ENCODE data around the gene SMIM31.

SMIM31 gene

DNA sequence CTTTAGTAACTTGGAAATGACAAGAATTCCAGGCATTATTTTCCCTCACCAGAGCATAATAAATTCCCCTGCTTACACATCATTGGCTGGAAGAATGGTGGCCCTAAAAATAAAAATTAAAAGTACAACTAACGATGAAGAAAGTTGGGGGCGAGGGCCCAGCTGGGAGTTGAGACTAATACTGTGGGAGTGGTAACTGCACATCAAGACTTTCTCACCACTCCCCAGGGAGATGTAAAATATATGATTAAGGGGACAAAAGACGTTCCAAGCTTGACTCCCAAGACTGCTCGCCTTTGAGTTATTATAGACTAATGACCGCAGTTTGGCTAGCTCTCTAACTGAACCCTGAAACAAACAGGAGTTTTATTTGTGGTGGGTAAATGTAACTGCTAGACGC, 30.0 kb downstream of the SMIM31 start:
- DNase-seq: no peak

DNA sequence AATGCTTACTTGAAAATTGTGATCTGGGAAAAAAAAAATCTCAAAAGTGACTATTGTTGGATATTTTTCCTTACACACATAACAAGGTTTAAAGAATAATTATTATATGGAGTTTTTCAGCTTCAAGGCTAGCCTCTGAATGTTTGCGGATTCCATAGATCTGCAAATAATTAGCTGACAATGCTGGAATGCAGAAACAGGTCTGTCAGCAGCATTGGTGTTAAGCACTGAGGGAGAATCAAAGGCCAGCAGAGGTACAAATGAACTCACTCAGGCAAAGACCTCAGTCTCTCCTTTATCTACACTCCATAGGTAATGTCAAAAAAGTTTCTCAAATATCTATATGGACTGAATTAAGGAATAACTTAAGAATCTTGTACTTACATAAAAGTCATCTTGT, 35.1 kb downstream of the SMIM31 start:
- no peak for DNase-seq

DNA sequence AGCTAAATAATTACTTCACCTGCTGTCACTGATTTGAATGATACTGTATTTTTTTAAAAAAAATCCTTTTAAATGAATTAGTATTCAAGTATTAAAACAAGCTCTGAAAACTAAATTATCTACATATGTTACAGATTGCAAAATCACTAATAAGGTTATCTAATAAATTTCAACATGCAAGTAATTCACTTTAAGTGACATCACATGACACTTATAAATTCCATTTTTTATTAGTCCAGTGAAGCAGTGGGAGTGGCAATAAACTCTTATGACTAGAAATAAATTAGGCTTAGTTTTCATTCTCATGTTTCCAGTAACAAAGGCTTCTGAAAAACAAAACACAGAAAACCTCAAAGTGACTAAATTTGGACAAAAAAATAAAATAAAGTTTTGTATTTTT, 36.3 kb downstream of the SMIM31 start:
- no peak for DNase-seq

DNA sequence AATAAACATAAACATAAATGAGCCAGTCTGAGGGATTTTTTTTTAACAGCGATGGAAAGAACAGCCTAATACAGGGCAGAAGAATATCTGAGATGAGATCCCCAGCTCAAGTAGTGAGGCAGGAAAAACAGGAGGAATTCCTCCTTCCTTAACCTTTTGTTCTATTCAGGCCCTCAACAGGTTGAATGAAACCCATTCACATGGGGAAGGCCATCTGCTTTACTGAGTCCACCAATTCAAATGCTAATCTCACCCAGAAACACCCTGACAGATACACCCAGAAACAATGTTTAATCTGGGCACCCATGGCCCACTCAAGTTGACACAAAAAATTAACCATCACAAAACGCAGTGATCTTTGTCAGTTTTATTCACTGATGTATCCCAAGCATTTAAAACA, 45.5 kb downstream of the SMIM31 start:
- DNase-seq: no peak

DNA sequence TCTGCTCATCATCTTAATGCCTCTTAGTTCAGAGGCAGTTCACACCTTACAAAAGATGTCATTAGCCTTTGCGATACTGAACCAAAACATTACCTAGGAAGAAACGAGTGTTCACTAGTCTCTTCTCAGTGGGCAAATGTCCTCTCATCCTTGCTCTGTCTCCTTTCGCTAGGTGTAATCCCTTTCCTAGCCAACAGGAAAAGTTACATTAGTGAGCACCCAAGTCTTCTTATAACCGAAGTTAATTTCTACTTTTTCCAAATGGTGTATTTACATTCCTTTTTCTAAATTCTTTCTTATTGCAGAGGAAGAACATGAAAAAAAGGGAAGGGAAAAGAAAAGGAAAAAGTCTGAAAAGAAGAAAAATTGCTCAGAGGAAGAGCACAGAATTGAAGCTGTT, 46.9 kb downstream of the SMIM31 start:
- DNase-seq: no peak

DNA sequence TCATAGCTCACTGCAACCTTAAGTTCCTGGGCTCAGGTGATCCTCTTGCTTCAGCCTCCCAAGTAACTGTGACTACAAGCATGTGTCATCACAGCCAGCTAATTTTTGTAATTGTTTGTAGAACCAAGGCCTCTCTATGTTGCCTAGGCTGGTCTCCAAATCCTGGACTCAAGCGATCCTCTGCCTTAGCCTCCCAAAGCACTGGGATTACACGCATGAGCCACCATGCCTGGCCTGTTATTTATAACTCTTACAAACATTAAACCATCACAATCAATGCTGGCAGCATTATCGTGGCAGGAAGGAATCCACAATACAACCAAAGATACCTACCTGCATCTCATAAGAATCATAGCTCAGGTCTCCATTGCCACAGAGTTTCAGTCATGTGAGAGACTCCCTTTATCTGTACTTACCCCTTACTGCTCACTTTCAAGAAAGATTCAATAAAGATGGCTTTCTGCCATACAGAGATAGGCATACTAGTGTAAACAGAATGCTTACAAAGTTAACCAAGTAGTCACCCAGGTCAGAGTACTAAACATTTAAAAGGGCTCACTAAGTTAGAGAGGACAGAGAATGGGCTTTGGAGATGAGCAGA, 48.5 kb downstream of the SMIM31 start:
- no peak for DNase-seq

DNA sequence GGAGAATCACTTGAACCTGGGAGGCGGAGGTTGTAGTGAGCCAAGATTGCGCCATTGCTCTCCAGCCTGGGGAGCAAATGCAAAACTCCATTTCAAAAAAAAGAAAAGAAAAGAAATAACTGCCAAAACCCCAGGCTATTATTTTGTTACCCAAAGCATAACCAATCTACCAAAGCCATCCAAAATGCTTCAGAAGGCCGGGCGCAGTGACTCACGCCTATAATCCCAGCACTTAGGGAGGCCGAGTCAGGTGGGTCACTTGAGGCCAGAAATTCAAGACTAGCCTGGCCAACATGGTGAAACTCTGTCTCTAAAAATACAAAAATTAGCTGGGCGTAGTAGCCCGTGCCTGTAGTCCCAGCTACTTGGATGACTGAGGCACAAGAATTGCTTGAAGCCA, 49.8 kb downstream of the SMIM31 start:
- DNase-seq: no peak

DNA sequence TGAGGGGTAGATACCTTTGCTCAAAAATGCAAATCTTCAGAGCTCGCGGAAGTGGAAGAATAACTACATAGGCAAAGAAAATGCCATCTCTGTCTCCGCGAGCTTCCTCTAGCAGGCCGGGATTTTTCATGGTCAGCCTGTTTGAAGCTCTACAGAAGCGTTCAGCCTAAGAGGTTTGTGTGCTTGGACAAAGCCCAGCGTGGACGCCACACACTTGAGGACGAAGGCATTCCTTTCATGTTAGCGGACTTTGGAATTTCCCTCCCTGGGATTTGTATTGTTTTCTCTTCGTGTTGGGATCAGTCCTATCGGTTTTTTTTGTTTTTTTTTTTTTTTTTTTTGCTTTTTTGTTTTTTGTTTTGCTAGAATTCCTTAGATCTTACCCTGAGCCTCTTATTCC, 53.7 kb downstream of the SMIM31 start:
- no peak for DNase-seq

DNA sequence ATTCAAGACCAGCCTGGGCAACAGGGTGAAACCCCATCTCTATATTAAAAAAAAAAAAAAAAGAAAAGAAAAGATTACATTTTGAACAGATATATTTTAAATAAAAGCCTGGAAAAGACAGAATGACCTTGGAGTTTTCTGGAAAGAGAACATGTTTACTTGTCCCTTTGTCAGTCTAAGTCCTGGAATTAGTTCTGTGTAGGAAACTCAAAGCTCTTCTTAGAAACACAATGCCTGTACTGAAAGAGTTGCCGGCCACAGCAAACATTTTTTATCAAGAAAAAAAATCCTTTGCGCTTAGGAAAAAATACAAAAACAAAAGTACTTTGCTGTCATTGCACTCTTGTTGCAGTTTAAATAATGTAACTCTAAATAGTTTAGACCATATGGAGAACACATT, 59.6 kb downstream of the SMIM31 start:
- no peak for DNase-seq

DNA sequence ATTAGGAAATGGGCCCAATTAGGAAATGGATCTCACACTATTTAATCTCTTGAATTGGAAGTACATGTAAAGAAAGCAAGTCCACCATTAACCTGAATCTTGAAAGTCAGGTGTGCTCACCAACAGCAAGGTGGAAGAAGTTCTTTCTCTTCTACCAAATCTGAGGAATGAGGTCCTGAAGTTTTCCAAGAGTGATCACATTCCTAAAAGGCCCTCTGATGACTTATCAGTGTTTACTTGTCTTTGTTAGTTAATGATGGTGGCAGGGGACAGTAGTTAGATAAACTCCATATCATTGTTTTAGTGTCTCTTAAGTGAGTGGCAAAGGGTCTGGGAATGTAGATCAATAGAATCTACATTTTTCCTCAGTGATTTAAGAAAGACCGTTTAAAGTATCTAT, 61.8 kb downstream of the SMIM31 start:
- DNase-seq: no peak

DNA sequence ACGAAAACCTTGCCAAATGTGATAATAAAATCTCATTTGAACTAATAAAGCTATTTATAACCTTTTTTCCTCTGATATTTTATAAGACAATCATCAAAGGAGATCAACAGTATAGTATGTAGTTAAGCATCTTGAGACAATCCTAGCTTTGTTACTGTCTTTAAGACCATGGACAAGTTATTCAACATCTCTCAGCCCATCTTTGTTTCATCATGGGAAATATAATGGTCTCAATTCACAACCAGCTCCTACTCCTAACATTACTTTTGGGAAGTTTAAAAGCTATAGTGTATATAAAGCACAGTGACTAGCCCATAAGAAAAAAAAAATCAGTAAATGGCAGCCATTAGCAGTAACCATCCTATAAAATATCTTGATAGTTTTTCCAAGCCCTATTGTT, 65.4 kb downstream of the SMIM31 start:
- DNase-seq: no peak

DNA sequence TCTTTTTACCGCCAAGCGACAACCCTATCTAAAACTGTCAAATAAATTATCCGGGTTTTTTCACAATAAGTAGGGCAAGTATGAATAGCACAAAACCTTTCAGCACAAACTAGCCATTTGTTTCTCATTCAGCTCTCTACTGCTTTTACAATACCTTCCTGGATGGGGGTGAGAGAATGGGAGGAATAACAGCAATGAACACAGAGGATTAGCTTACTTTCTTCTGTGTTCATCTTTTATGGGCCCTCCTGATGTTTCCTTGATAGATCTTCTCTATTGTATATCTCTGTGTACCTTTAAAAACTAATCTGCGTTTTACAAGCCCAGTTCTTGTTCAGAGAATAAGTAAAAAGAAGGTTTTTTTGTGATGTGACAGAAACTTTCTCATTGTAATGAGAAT, 67.8 kb downstream of the SMIM31 start:
- no peak for DNase-seq

DNA sequence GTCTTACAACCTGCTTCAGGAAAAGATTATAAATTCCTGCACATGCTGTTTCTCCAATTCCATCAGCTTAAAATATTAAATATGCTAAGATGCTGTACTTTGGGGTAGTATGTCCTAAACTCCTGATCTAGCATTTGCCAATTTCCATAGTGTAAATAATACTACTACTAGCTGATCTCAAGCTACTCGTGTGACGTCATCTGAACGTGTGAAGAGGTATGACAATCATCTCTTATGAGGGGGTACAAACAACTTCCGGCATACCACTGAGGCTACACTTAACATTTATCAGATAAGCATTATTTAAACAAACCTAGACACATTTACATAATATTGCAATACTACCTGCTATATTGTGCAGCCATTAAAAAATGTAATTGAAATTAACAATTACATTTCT, 70.7 kb downstream of the SMIM31 start:
- no peak for DNase-seq

DNA sequence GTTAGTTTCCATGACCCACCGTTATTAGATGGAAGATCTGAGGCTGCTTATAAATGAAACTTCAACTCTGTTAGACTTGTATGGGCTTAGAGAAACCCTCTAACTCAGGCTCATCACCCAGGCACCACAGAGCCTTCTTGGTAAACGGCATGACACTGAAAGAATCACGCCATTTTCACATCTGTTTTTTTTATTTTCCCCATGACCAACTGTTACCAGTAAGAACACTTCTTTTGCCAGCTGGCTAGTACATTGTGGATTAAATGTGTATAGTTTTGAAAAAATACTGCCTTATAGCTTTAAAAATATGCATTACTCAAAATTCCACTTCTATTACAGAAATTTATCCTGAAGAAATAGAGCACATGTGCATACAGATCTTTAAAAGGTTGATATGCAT, 75.0 kb downstream of the SMIM31 start:
- DNase-seq: no peak

DNA sequence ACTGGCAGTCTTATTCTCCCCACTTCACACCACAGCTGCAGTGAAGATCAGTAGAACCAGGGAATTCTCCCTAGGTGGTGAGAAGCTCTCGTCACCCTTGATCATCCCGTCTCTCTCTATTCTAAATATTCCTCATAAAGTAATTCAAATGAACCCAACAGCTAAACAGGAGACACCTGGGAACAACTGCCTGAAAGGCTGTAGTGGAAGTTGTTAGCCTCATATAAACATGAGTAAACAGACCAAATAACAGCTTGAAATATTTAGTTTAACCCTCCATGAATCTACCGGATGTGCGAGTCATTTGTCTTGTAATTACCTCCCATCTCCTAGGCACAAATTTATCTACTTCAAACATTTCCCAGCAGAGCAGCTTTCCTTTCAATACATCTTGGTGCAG, 92.6 kb downstream of the SMIM31 start:
- no peak for DNase-seq

DNA sequence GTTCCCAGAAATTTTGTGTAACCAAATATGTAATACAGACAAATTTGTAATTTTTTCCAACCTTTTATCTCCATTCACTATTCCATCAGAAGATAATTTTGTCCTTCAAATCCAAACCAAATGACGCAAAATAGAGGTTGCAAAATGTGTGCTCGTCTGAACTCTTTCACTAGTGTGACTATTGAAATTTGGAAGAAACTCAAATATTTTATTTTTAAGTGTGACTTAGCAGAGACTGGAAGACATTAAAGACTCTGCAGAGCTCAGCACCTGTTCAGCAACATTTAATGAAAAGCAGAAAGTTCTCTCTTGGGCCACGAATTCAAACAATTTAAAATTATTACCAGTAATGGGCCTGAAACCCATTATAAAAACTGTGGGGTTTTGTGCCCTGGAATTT, 93.1 kb downstream of the SMIM31 start:
- no peak for DNase-seq

DNA sequence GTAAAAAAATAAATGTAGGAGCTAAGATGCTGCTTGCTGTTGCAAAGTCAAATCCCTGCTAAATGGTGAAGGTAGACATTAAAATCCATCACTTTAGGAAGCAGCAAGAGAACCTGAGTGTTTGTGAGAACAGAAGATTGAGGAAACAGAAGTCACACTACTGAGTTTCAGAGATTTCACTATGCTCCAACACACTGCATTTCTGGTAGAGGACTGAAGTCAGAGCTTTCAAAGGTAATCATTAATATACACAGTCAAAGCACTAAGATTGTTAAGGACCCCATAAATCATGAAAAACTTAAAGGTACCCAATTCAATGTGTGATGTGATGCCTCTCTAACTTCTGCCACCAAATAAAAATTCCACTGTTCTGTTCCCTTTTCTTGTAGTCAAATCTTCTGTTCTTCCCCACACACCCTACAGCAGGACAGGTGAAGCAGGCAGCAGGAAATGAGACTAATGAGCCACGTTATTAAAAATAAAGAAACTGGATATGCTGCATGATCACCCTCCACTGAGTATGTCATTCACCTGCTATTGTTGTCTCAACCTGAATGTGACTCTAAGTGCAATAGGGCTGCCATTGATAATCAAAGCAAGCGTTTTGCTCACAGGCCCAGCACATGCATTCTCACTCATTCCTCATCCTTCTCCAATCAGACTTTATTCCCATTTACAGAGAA, 94.2 kb downstream of the SMIM31 start:
- no peak for DNase-seq

Data from anterior cingulate cortex (tissue), 58 donors.